B cell (primary cell): ENCODE measurements around the gene KIF11. TPM values are rescaled to one million over a fixed set of nuclear protein-coding genes. Genes with fewer than 3 reads are reported as not detected.

ENCODE experiments used
- ATAC-seq: fragments of 200-7000 bp; cut with Tn5 transposase; one replicate; pipeline ENCODE4 v1.10.0; 2021; ENCODE audit warnings: low read depth, mild to moderate bottlenecking, moderate number of reproducible peaks, moderate library complexity
- CTCF ChIA-PET: fragments of 350-600 bp; sonication (Branson Sonifier 250); formaldehyde crosslinking; loops from one replicate; lab custom pipeline; 2021; ENCODE audit warnings: antibody characterized with exemption, inconsistent platforms; lab: Charles Lee
- POLR2A ChIA-PET: fragments of 350-600 bp; sonication (Branson Sonifier 250); formaldehyde crosslinking; loops from one replicate; lab custom pipeline; 2021; ENCODE audit warnings: antibody characterized with exemption; lab: Charles Lee
- DNase-seq: peaks from one replicate; pipeline ENCODE4 v3.0.0; 2013
- H2AFZ ChIP-seq: 2 replicates; pipeline ENCODE4 v1.6.1; 2012; ENCODE audit warnings: mild to moderate bottlenecking, low read depth, low read length; ENCODE audit not compliant: insufficient read depth, poor library complexity, severe bottlenecking
- H3K27ac ChIP-seq, 2 donors: 1 replicate in 1 of 2; 2 replicates in 1 of 2; pipeline ENCODE4 v1.5.1; 2012 to 2013; ENCODE audit warnings: low read length in 2 of 2, mild to moderate bottlenecking in 2 of 2, moderate library complexity in 1 of 2
- H3K27me3 ChIP-seq, 4 experiments: fragments of 200-600 bp in 1 of 4; sonication (generic) in 1 of 4; replicated peaks in 1 of 4; 1 replicate in 2 of 4; 2 replicates in 2 of 4; pipeline versions ENCODE4 v1.6.1 to v1.7.0; 2013 to 2016; ENCODE audit warnings: low read length in 3 of 4, mild to moderate bottlenecking in 2 of 4, mixed read lengths in 1 of 4, moderate library complexity in 1 of 4; ENCODE audit not compliant: insufficient read depth in 4 of 4, control insufficient read depth in 3 of 4; ENCODE audit errors: control extremely low read depth in 1 of 4
- H3K36me3 ChIP-seq, 2 experiments: replicated peaks in 1 of 2; 1 replicate in 1 of 2; 2 replicates in 1 of 2; pipeline versions ENCODE4 v1.6.1 to v1.7.1; 2013; ENCODE audit warnings: low read length in 1 of 2; ENCODE audit not compliant: insufficient read depth in 2 of 2, control insufficient read depth in 1 of 2; ENCODE audit errors: control extremely low read depth in 1 of 2, extremely low read depth in 1 of 2
- H3K4me1 ChIP-seq, 2 donors: fragments of 200-600 bp in 1 of 2; sonication (generic) in 1 of 2; 1 replicate in 1 of 2; 2 replicates in 1 of 2; pipeline versions ENCODE4 v1.5.1 to v1.6.1; 2013 to 2017; ENCODE audit warnings: low read length in 2 of 2; ENCODE audit not compliant: control insufficient read depth in 2 of 2, insufficient read depth in 2 of 2
- H3K4me2 ChIP-seq: replicated peaks from 2 replicates; pipeline ENCODE3; 2012; ENCODE audit warnings: mild to moderate bottlenecking, low read depth, low read length; ENCODE audit not compliant: poor library complexity, severe bottlenecking
- H3K4me3 ChIP-seq, 5 experiments: fragments of 200-600 bp in 1 of 5; sonication (generic) in 1 of 5; 1 replicate in 3 of 5; 2 replicates in 2 of 5; pipeline versions ENCODE4 v1.5.1 to v1.7.0; 2011 to 2016; ENCODE audit warnings: low read length in 4 of 5, mild to moderate bottlenecking in 4 of 5, low read depth in 2 of 5, control low read depth in 1 of 5, moderate library complexity in 1 of 5; ENCODE audit not compliant: insufficient read depth in 1 of 5; ENCODE audit errors: control extremely low read depth in 1 of 5, extremely low read depth in 1 of 5
- H3K79me2 ChIP-seq: fragments of 200-600 bp; sonication (generic); one replicate; pipeline ENCODE4 v1.6.0; 2016; ENCODE audit warnings: low read length; ENCODE audit not compliant: control insufficient read depth, insufficient read depth
- H3K9ac ChIP-seq: fragments of 200-600 bp; sonication (generic); 2 replicates; pipeline ENCODE4 v1.6.1; 2017; ENCODE audit warnings: mild to moderate bottlenecking, low read length, moderate library complexity
- H3K9me3 ChIP-seq, 3 donors: one replicate each; pipeline versions ENCODE4 v1.6.1 to v1.7.1; 2013; ENCODE audit warnings: low read length in 2 of 3; ENCODE audit not compliant: control insufficient read depth in 2 of 3, insufficient read depth in 1 of 3; ENCODE audit errors: control extremely low read depth in 1 of 3
- H4K20me1 ChIP-seq: 2 replicates; pipeline ENCODE4 v1.6.0; 2012; ENCODE audit warnings: mild to moderate bottlenecking, low read length; ENCODE audit not compliant: insufficient read depth, control insufficient read depth, poor library complexity, severe bottlenecking
- H3K27ac Mint-ChIP-seq: one replicate; pipeline ENCODE4 v1.8.0; 2021; ENCODE audit warnings: mixed read lengths
- H3K27me3 Mint-ChIP-seq: one replicate; pipeline ENCODE4 v1.8.0; 2021; ENCODE audit warnings: mixed read lengths
- H3K4me1 Mint-ChIP-seq: one replicate; pipeline ENCODE4 v1.8.0; 2021; ENCODE audit warnings: mixed read lengths
- H3K4me3 Mint-ChIP-seq: one replicate; pipeline ENCODE4 v1.8.0; 2021; ENCODE audit warnings: mixed read lengths
- H3K9me3 Mint-ChIP-seq: one replicate; pipeline ENCODE4 v1.8.0; 2022; ENCODE audit warnings: mixed read lengths; ENCODE audit not compliant: insufficient read depth
- CTCF ChIP-seq: fragments of 200-600 bp; IDR thresholded peaks from one replicate; pipeline ENCODE4 v1.8.0; 2022; ENCODE audit warnings: antibody characterized with exemption, mild to moderate bottlenecking
- EZH2 ChIP-seq: IDR thresholded peaks from 2 replicates; pipeline ENCODE4 v1.6.1; 2012; ENCODE audit warnings: borderline replicate concordance, low read depth, mild to moderate bottlenecking, moderate library complexity, low read length; ENCODE audit not compliant: insufficient read depth, poor library complexity, severe bottlenecking
- WGBS: methylation state at CpG from one replicate; pipeline ENCODE4 v1.1.5; 2013; ENCODE audit warnings: missing lambda C conversion rate; ENCODE audit not compliant: insufficient coverage; 5-methylcytosine and 5-hydroxymethylcytosine counted together
- intact Hi-C: fragments of 100-400 bp; cut with micrococcal nuclease; formaldehyde crosslinking; loops from one replicate; pipeline ENCODE4 v1.10.0; 2022
- polyA plus RNA-seq: library from polyadenylated mRNA; depleted of rRNA; stranded (reverse); fragments of >200 nt; gene quantifications from 2 replicates; pipeline ENCODE4 v1.2.3, GENCODE V29; 2012
- total RNA-seq, 2 donors: library from RNA; stranded (reverse); fragments of 120-200 nt in 1 of 2; gene quantifications; 1 replicate in 1 of 2; 2 replicates in 1 of 2; pipeline versions ENCODE4 v1.2.3 to v1.2.4, GENCODE V29; 2013 to 2022

The KIF11 gene
- total and polyA plus RNA-seq, 2 donors (not counting 1 experiment from before 2014, with no cell fraction given): 0.64 to 1.8 TPM

- CTCF ChIA-PET: interaction anchor here (0.8 to 8.1 kb wide), 18 partner anchors 9 to 191 kb away, joined by 3 to 73 read pairs (median 5); partner anchors contain the start of gene EXOC6
- peaks cover 61% of the 10 kb centered on the region for H3K79me2 ChIP-seq
Measured at GRCh38 chr10:92689663-92690210, 96.8 kb downstream of the KIF11 start, which contains the start of gene HHEX. TSS of gene HHEX (plus strand) at chr10:92689955. CDS start at chr10:92689987, 32 bp downstream.

More at GRCh38 chr10:92689663-92690210, 96.8 kb downstream of the KIF11 start, which contains the start of gene HHEX:
- H3K36me3 ChIP-seq: peaks cover 12 to 29% of the 10 kb centered on the region in 2 experiments
- no peaks in the 10 kb centered on the region for H3K27me3 ChIP-seq
- peaks cover 4% of the 10 kb centered on the region for H4K20me1 ChIP-seq
- POLR2A ChIA-PET: interaction anchor here (0.6 to 5.3 kb wide), 16 partner anchors 9 to 159 kb away, joined by 3 to 77 read pairs (median 10); partner anchors contain the start of genes EXOC6, IDE and KIF11
- peak within 1 kb of the TSS; percentile 94 for H3K4me2 ChIP-seq
- peak within 1 kb of the TSS; percentile 82 to 95 (median 87) for H3K4me3 ChIP-seq
- H2AFZ ChIP-seq: peak within 1 kb of the TSS; percentile 92
- H3K27me3 Mint-ChIP-seq: no peaks in the 10 kb centered on the region
- H3K9ac ChIP-seq: peak within 1 kb of the TSS; percentile 87
- WGBS: under 1% methylated on average over 79 of the region's 79 CpGs
- H3K9me3 Mint-ChIP-seq: peaks cover 11% of the 10 kb centered on the region
- peak within 1 kb of the TSS; percentile 98 for H3K27ac Mint-ChIP-seq
- peaks cover 0 to 7% (median 0%) of the 10 kb centered on the region in 3 donors for H3K9me3 ChIP-seq
- peak within 1 kb of the TSS; percentile 96 for H3K4me3 Mint-ChIP-seq
- intact Hi-C loops: loop anchor here (1.0 to 5.0 kb wide), 6 partner anchors 53 to 807 kb away; partner anchors contain the start of genes CEP55, CPEB3, EXOC6 and MARCHF5
- TF ChIP-seq EZH2 (no peak), CTCF (no peak)
- ATAC-seq (peak; percentile 76), DNase-seq (peak; percentile 88)
- peaks cover 52% of the 10 kb centered on the region for H3K4me1 Mint-ChIP-seq
- peak within 1 kb of the TSS; percentile 89 to 90 for H3K27ac ChIP-seq
- H3K4me1 ChIP-seq: peaks cover 28% of the 10 kb centered on the region in 2 donors
